ENCODE measurements around the gene MEGF6. TPM values are rescaled to one million over a fixed set of nuclear protein-coding genes. Genes with fewer than 3 reads are reported as not detected.

Gene MEGF6
- total RNA-seq, 2 donors from 2014 or later = 67.3 to 82.5 TPM

DNA sequence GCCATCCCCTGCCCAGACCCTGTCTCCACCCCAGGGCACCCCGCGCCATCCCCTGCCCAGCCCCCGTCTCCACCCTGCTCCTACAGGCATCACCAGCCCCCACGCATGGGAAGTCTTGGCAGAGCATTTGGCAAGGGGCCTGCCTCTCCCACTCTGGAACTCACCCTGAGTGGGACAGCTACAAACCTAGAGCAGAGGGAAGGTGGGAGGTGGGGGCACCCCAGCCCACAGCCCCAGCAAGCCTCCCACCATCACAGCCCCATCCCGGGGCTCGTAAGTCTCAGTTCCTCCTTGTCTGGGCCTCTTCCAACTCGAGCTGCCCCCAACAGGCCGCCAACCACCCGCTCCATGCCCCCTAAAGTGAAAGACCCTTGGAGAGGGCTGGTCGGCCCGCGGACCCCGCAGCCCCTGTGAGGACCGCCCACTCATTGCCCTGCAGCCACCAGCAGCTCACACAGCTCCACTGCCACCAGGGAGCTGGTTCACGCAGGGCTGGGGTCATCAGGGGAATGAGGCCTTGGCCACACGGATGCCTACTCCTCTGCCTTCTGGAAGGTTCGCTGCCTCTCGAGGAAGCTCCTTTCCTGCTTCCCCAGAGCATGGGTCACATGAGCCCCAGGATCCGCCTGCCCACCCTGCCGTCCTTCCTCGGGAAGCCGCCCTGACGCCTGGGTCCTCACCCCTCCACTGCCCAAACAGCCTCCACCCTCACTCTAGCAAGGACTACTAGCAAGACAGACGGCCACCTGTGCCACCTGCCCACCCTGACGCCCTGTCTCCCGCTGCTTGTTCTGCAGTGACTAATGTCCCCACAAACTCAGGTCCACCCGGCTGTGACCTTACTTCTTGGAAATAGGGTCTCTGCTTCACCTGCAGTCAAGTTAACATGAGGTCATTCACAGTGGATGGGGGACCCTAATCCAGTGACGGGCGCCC lies 14.4 kb downstream of the MEGF6 start:
- H3K9me3 ChIP-seq = no peaks in the 10 kb centered on the region
- WGBS = 88% methylated on average over 25 of the region's 29 CpGs
- H3K27ac ChIP-seq = no peak overlapping the region
- no peaks in the 10 kb centered on the region for H3K4me1 ChIP-seq (replicated peaks)
- no peak overlapping the region for H3K4me3 ChIP-seq
- H3K27me3 ChIP-seq (replicated peaks; ENCODE audit: insufficient read depth) = no peaks in the 10 kb centered on the region
- intact Hi-C loops (cut with DNase I) = no loop called here
- DNase-seq (ENCODE audit: low spot score) = no peak
- H3K36me3 ChIP-seq = no peaks in the 10 kb centered on the region
- TF ChIP-seq POLR2A (IDR thresholded peaks at IDR 0.05) (no peak), POLR2AphosphoS5 (IDR thresholded peaks at IDR 0.05) (no peak)
- TF ChIP-seq, protein P1, sequence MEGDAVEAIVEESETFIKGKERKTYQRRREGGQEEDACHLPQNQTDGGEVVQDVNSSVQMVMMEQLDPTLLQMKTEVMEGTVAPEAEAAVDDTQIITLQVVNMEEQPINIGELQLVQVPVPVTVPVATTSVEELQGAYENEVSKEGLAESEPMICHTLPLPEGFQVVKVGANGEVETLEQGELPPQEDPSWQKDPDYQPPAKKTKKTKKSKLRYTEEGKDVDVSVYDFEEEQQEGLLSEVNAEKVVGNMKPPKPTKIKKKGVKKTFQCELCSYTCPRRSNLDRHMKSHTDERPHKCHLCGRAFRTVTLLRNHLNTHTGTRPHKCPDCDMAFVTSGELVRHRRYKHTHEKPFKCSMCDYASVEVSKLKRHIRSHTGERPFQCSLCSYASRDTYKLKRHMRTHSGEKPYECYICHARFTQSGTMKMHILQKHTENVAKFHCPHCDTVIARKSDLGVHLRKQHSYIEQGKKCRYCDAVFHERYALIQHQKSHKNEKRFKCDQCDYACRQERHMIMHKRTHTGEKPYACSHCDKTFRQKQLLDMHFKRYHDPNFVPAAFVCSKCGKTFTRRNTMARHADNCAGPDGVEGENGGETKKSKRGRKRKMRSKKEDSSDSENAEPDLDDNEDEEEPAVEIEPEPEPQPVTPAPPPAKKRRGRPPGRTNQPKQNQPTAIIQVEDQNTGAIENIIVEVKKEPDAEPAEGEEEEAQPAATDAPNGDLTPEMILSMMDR (IDR thresholded peaks at IDR 0.05) = no peak

DNA sequence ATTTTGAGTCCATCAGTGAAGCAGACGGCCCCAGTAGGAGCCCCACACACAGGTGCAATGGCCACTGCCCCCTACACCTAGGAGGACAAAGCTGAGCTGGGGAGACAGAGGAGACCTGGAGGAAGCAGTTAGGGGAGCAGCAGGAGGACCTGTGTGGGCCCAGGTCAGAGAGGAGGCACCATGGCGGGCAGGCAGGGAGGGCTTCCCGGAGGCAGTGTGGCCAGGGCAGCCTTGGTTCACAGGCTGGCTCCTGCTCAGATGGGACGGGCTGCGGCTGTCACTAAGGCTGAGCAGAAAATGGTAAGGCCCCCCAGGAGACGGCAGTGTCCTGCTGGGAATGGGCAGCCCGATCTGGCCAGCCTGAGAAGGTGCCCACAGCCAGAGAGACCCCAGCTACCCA lies 15.4 kb downstream of the MEGF6 start:
- Histone ChIP-seq H3K9me3 (no peaks in the 10 kb centered on the region), H3K4me1 (replicated peaks) (no peaks in the 10 kb centered on the region), H3K4me3 (no peak overlapping the region), H3K27ac (no peak overlapping the region), H3K36me3 (no peaks in the 10 kb centered on the region), H3K27me3 (replicated peaks; ENCODE audit: insufficient read depth) (no peaks in the 10 kb centered on the region)
- TF ChIP-seq POLR2AphosphoS5 (IDR thresholded peaks at IDR 0.05) = no peak
- intact Hi-C loops (cut with DNase I) = no loop called here
- DNase-seq (ENCODE audit: low spot score) = no peak
- 92% methylated on average over 7 of the region's 7 CpGs for WGBS

DNA sequence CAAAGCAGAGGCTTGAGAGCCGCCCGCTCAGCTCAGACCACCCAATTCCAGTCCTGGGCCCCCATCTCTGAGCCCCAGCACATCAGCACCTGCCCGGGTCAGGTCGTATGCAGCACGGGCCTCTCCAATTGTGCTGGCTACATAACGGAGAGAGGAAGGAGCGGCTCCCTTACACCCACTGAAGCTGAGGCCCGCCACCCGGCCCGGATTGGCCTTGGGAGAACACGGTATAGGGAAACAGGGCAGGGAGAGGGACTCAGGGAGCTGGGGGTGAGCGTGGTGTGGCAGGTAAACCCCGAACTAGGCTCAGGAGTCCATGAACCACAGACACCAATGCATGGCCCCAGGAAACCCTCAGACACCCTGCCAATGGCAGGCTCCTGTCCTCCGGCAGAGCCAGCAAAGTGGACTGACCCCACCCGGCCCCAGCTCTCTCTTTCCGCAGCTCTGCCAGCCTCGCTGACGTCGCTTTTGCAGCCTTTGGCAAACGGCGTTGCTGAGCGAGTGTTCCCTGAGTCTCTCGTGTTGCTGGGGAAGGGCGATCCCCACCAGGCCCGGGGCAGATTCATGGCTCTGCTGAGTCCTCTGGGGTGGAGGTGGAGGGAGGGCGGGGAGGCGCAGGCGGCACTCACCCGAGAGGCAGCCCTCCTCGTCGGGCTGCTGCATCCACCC lies 16.5 kb downstream of the MEGF6 start:
- 90% methylated on average over 31 of the region's 31 CpGs for WGBS
- DNase-seq (ENCODE audit: low spot score) = no peak
- Histone ChIP-seq H3K27ac (no peak overlapping the region), H3K27me3 (replicated peaks; ENCODE audit: insufficient read depth) (no peaks in the 10 kb centered on the region), H3K36me3 (no peaks in the 10 kb centered on the region), H3K4me3 (no peak overlapping the region), H3K4me1 (replicated peaks) (no peaks in the 10 kb centered on the region), H3K9me3 (no peaks in the 10 kb centered on the region)
- intact Hi-C loops (cut with DNase I) = no loop called here
- TF ChIP-seq POLR2AphosphoS5 (IDR thresholded peaks at IDR 0.05) (no peak), POLR2A (IDR thresholded peaks at IDR 0.05) (no peak)
- TF ChIP-seq, protein P1 (IDR thresholded peaks at IDR 0.05) = no peak

DNA sequence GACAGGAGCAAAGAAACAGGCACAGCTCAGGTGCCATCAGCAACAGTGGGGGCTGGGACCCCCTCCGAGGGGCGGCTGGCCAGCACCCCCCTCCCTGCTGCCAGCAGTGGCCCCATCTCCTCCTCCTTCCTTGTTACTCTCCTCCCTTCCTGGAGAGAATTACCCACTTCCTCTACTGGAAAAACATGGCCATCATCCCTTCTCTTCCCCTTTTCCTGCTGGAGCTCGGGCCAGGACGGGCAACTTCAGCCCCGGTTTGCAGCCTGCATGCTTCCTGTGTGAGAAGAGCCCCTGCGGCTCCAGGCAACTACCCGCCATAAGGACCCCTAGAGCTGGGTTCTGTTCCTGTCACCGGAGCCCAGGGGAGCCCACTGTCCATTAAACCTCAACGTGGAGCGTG lies 17.6 kb downstream of the MEGF6 start:
- 75% methylated on average over 10 of the region's 10 CpGs for WGBS
- no peaks in the 10 kb centered on the region for H3K36me3 ChIP-seq
- DNase-seq (ENCODE audit: low spot score) = no peak
- TF ChIP-seq, protein P1 (IDR thresholded peaks at IDR 0.05) = no peak
- no peak for TF ChIP-seq POLR2AphosphoS5 (IDR thresholded peaks at IDR 0.05)
- no peak for TF ChIP-seq POLR2A (IDR thresholded peaks at IDR 0.05)
- H3K9me3 ChIP-seq = no peaks in the 10 kb centered on the region
- H3K4me3 ChIP-seq = no peak overlapping the region
- intact Hi-C loops (cut with DNase I) = no loop called here
- no peaks in the 10 kb centered on the region for H3K4me1 ChIP-seq (replicated peaks)
- H3K27ac ChIP-seq = no peak overlapping the region
- no peaks in the 10 kb centered on the region for H3K27me3 ChIP-seq (replicated peaks; ENCODE audit: insufficient read depth)

DNA sequence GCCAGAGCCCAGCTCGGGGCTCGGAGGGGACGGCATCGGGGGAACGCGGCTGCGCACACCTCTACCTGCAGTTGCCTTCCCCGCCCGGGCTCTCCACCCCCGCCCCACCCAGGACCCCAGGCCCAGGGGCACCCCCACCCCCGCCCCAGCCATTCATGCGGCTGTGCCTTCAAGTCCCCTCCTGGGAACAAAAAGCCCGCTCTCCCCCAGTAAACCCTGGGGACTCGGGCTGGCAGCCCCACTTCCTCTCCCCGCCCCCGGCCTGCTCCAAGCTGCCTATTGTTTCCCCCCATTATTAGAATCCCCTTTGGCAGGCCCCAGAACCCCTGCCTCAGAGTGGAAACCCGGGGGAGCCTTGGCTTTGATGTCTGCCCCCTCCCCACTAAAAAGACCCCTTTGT lies 18.0 kb downstream of the MEGF6 start:
- TF ChIP-seq, protein P1 (IDR thresholded peaks at IDR 0.05) = no peak
- no peak for TF ChIP-seq POLR2AphosphoS5 (IDR thresholded peaks at IDR 0.05)
- TF ChIP-seq POLR2A (IDR thresholded peaks at IDR 0.05) = no peak
- no peaks in the 10 kb centered on the region for H3K9me3 ChIP-seq
- DNase-seq (ENCODE audit: low spot score) = no peak
- intact Hi-C loops (cut with DNase I) = no loop called here
- H3K4me3 ChIP-seq = no peak overlapping the region
- no peak overlapping the region for H3K27ac ChIP-seq
- no peaks in the 10 kb centered on the region for H3K4me1 ChIP-seq (replicated peaks)
- 89% methylated on average over 16 of the region's 17 CpGs for WGBS
- H3K36me3 ChIP-seq = no peaks in the 10 kb centered on the region
- H3K27me3 ChIP-seq (replicated peaks; ENCODE audit: insufficient read depth) = no peaks in the 10 kb centered on the region
